Activated CD4-positive, alpha-beta T cell treated with anti-CD3 and anti-CD28 coated beads, Interleukin-2, amount 50 U/mL, for 48 hours (primary cell): Measurements from ENCODE around the gene KCNE4.
"Not testable (repeated sequence)": the region's sequence is repeated elsewhere in the genome, so short reads cannot be mapped to it uniquely, and the experiment has no call there.

Experiments used
- DNase-seq, 2 experiments: peaks; one replicate each; pipeline ENCODE4 v3.0.0-alpha.2; 2020

The KCNE4 gene

DNA sequence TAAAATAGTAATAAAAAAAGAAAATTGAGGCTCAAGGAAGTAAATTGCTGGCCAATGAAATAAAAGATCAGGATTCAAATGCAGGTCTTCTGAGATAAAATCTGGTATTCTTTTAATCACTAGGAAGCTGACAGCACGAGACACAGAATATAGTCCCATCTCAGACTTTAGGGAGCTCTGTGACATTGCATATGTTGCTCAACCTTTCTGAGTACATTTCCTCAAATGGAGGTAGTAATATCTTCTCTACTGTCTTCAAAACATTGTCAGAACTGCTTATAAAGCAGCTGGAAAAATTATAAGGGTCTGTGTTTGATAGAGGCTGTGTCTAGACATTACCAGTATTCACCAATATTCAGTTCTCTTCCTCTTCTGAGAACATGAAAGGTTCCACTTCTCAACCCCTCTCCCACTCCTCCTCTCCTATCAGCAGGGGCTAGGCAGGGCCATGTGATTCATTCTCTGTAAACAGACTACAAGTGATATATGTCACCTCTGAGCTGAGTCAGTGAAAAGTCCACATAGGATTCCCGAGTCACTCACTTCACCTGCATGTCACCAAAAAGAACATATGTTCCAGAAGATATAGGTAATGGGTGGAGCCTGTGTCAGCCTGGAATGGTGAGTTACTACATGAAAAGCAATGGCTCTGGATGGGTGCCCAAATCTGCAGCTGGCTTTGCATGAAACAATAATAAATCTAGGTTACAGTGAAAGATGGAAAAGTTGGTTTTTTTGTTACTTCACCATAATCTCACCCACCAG, 7.1 kb downstream of the KCNE4 start:
- no peak for DNase-seq

DNA sequence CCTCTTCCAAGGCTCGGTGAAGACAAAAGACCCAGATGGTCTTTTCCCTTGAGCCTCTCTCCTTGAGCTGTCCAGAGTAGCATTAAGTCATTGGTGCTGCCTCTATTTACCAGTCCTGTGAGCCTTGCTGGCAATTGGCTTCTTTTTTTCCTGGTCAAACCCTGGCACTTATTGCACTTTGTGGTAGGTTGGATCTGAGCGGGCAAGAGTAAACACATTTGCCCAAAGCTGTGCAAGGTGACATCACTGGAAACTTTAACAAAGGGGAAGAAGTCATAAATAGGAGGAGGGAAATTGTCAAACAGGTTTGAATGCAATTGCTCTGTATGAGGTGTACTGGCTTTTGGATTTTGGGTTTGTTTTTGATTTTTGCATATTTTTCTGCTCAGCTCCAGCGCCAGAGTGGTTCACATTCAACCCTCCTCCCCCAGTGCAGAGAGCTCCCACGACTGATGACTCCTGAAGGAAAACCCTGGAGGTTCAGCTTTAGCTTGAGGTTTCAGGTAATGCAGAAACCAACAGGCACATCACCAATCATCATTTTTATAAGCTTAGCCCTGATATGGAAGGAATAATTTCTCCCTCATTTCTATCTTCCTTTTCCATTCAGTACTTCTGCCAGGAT, 8.3 kb downstream of the KCNE4 start:
- no peak for DNase-seq

DNA sequence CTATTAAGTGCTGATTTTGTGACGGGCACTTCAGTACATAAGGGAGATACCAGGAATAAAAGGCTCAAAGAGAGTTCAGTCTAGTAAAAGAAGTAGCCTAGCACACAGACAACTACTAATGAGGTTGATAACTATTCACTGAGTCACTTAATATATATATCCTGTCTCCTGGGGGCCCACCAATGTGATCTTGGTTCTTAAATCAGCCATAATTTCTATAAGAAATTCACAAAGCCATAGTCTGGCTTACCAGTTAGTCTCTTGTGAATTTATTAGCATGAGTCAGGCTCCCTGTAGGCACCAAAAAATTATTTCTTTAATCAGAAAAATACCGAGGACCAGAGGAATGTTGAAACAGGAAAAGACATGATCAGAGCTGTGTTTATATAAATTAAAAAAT, 10.4 kb downstream of the KCNE4 start:
- DNase-seq, result no peak

DNA sequence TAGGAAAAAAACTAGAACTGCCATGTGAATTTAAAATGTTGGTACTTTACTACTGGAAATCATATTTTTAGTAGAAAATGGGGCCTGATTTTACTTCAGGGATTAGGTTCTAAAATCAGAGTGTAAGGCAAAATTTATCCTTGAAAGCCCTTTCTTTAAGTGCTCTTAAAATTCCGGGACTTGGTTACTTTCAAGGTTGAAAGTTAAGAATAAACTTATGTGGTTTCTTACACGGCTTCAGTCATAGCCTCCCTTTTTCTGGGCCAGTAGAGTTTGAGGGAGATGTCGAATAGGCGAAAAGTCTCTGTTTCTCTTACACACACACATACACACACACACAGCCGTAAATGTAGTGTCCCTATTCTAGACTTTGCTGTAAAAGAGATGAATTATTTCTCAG, 13.1 kb downstream of the KCNE4 start:
- DNase-seq, result no peak

DNA sequence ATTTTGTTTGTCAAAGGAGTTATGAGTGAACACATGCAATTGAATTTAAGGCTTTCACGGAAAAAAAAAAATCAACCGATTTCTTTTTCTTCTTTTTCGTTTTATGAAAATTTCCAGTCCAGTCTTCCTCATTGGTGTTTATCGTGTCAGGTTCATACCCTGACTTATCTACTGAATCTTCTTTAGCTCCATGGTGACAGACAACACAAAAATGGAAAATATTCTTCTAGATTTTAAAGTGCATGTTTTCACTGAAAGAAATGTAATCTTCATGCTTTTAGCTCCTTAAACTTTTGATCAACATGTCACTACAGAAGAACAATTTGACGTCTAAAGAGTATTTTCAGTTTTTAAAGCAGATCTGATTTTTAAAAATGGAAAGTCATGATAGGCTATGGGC, 14.7 kb downstream of the KCNE4 start:
- DNase-seq, result no peak

DNA sequence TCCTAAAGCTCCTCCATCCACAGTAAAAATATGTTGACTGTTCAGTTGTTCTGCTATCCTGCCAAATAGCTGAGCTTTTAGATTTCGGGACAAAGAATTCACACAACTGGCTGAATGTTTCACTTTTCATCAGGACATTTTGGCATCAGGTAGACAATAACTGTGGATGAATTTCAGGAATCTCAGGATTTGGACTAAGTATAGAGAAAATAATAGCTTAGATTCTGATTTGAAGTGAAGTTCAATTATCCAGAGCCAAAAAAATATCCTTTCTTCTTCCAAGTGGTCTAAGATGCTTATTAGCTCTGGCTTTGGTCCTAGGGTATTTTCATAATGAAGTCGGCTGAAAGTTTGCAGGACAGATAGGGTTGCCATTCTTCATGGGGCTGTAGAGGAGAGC, 16.1 kb downstream of the KCNE4 start:
- no peak for DNase-seq

DNA sequence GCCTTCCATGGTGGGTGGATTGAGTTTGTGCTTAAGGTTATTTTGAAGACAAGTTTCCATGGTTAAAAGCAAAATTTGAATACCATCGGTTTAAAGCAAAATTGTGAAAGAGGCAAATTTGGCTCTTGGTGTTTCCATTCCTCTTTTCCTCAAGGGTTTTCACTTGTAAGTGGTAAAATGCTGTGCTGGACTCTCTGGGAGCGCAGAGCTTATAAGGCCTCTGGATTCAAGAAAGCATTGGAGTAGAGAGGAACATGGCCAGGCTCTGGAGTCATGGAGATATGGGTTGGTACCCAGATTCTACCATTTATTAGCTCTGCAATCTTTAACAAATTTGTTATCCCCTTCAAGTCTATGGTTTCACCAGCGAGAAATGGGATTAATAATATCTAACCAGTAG, 17.5 kb downstream of the KCNE4 start:
- no peak for DNase-seq

DNA sequence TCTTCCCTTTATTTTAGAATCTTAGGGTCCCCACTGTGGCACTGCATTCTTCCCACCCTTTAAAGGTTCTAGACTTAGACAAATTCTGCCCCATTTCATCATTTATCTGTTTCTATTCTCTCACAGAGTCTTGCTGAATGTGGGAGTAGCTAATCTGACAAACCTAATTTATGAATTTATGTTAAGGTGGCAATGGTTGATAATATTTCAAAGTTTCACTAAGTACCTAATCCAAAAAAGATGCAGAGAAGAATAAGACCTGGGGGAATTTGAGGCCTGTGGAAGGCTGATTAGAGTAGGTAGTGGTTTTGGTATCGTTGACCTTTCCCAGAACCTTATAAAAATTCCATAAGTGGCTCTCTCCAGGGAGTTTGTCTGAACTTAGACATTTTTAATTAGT, 18.0 kb downstream of the KCNE4 start:
- DNase-seq, result no peak

DNA sequence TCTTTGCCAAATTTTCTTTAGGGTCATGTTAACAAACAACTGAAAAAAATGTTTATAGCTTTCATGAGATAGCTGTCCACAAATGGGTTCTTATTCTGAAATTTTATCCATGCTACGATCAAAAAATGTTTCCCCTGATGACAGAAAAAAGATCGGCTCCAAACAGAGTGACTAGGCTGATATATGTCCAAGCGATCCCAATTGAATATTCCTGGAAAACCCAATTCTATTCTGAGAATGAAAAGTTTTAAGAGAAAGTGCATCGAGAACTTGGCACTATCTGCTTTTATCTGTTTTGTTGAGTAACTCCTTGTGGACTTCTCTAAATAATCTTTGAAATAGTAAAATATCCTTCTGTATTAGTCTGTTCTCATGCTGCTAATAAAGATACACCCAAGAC, 19.1 kb downstream of the KCNE4 start:
- DNase-seq, result no peak

DNA sequence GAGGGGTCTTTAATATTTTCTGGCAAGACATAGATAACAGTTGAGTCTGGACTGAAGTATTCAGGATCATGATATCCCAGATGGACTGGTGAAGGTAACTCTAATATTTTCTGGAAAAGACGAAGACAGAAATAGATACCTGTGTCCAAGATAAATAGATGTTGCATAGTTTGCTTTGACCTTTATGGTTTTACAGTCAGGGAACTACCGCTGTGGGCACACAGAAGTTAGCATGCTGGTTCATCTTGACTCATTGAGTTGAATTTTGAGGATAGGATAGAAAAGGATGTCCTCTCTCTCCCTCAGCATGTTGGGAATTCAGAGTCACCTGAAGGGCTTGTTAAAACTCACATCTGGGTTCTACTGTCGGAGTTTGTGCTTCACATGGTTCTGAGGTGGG, 20.8 kb downstream of the KCNE4 start:
- no peak for DNase-seq

DNA sequence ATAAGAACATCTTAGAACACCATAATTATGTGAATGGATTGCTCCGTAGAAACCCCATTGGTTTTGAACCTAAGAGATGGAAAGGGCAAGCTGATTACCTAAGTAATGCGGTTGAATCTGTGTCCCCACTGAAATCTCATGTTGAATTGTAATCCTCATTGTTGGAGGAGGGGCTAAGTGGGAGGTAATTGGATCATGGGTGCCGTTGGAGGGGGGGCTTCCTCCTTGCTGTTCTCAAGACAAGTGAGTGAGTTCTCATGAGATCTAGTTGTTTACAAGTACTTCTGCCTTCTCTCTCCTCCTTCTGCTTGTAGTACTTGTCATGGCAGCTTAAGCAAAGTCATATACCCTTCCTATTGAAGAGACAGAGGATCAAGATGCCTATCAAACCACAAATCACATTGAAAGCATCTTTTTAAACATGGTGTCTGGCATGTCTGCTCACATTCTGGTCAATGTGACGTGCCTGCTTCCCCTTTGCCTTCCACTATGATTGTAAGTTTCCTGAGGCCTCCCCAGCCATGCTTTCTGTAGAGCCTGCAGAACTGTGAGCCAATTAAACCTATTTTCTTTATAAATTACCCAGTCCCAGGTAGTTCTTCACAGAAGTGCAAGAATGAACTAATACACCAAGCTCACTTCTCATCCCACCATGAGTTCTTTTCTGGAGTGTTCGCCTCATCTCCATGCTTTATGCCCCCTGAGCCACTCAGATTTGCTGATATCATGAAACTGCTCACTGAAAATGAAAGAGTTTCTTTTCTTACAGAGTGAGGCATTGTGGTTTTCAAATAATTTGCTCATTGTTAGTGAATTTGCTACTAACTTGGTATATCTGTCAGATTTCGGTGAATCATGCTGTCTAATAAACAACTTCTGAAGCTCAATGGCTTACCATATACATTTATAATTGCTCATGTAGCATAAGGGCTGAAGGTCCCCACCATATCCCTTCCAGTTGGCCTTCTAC, 23.6 kb downstream of the KCNE4 start:
- no peak for DNase-seq

DNA sequence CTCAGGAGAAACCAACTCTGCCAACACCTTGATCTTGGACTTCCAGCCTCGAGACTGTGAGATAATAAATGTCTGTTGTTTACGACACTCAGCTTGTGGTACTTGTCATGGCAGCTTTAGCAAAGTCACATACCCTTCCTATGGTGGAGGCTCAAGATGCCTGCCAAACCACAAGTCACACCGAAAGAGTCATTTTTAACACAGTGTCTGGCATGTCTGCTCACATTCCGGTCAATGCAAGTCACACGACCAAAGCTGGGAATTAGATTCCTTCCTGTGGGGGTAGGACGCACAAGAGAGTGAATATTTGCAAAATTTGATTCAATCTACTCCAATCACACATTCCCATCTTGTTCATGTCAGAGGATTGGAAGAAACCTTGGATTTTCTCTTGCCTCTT, 24.6 kb downstream of the KCNE4 start:
- no peak for DNase-seq

DNA sequence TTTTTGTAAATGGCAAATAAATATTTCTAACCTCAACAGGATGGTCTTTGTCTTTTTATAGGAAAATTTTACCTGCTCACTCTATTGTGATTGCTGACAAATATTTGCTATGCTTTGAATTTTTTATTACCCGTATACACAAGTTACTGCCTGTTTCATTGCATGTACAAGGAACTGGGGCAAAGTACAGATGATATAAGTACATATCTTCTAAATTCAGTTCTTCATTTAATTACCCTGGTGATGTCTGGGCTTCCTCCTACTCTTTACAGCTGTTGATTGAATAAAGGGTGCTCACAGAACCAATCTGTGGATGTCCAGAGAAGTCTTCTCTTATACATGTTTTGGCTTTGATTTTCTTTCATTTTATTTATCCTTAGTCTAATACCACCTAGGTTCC, 26.5 kb downstream of the KCNE4 start:
- DNase-seq, result no peak

DNA sequence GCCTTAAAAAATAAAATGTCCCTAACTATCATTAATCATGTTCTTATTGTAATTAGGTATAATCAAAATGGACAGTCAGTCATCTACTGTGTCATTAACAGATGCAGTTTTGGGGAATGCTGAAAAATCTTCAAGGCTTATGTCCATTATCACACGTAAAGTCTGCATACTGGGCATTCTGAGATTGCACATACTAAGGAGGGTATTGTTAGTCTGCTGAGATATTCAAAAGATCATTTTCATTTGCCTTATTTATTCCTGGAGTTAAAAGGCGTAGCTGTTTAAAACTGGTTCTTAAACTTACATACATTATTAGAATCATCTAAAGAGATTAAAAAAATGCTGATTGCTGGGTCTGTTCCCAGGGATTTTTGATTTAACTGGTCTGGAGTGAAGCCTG, 27.4 kb downstream of the KCNE4 start:
- DNase-seq, result no peak

DNA sequence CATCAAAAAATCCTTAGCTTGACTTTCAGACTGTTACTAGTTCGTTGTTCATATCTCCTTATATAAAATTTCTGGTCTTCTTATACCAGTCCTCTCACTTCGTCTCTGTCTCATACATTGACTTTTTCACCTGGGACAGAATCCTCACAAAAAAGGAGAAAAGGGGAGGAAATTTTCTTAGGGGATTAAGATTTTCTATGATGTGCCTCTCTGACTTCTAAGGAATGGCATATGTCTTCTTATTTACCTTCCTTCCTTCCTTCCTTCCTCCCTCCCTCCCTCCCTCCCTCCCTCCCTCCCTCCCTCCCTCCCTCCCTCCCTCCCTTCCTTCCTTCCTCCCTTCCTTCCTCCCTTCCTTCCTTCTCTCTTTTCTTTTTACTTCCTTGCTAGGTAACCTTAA, 27.9 kb downstream of the KCNE4 start:
- no peak for DNase-seq

DNA sequence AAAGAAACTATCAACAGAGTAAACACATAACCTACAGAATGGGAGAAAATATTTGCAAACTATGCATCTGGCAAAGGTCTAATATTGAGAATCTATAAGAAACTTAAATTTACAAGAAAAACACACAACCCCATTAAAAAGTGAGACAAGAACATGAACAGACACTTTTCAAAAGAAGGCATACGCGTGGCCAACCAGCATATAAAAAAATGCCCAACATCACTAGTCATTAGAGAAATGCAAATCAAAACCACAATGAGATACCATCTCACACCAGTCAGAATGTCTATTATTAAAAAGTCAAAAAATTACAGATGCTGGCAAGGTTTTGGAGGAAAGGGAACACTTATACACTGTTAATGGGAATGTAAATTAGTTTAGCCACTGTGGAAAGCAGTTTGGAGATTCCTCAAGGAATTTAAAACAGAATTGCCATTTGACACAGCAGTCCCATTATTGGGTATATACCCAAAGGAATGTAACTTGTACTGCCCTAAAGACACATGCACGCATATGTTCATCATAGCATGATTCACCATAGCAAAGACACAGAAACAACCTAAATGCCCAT, 28.9 kb downstream of the KCNE4 start:
- DNase-seq, result not testable (repeated sequence)

DNA sequence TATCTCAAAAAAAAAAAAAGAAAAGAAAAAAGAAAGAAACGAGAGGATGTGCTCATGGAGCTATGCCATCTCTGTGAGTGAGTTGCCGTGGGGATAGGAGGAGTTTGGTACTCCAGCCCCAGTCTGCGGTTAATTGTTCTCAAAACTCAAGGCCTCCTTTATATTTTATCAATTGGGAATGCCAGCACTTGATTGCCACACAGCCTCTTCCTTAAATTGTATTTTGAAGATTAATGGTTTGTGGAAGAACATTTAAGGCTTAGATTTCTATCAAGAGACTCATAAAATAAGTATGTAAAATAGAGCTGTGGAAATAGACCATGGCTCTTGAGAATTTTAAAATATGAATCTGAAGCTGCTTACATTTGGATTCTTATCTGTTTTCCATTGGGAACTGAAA, 29.8 kb downstream of the KCNE4 start:
- DNase-seq, result no peak

DNA sequence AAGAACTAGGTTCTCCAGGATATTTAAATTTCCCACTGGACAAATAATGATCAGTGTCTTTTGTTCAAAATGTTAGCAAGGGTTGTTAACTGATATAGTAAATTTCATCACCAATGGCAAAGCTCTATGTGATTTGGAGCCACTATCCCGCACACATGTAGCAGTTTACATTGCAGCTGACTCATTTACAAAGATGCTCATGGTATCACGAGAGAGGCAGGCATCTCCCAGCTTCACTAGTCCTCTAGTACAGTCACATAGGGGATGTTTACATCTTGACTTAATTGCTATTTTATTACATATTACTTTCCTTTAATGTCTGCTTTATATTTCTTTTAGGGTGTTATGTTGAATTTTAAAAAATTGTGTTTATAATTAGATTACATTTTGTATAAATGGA, 30.7 kb downstream of the KCNE4 start:
- DNase-seq, result no peak

DNA sequence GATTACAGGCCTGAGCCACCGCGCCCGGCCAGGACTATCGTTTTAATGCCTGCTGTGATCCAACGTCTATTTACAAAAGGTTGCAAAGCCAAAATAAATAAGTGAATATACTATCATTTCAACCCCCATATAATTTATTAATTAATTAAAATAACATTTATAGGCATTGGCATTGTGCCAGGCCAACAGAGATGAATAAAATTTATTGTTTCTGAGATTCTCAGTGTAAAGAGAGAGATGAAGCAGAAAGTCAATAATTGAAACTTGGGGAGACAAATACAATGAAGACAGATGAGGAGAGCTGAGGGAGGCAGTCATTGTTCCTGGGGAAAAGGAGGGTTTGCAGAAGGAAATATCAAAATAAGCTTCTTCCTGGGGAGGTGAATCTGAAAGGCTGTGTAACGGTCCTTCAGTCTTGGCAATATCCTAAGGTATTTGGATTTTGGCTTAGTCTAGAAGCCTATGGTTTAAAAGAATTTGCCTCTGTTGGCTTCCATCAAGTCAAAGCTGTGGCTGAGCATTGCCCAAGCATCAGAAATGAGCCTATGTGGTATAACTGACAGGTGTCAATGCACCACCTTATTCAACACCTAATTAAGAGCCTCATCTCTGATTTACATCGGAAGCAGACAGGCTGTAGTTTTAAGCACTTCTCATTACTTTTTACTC, 31.5 kb downstream of the KCNE4 start:
- DNase-seq, result no peak

DNA sequence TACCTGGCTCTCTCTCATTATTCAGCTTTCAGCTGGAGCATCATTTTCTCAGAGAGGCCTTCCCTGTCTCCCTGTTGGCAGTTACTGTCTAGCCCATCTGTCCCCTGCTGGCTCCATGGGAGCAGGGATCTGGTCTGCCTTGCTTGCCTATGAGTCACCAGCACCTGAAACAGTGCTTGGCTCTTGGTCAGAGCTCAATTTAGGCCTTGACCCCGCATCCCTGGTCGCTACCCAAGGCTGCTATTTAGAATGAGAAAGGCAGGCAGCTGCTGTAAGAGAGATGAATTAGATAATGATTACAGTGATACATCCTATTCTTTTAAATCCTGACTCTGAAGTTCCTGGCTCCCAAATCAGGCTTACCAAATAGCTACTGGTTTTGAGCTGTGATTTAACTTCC, 32.9 kb downstream of the KCNE4 start:
- DNase-seq, result no peak

DNA sequence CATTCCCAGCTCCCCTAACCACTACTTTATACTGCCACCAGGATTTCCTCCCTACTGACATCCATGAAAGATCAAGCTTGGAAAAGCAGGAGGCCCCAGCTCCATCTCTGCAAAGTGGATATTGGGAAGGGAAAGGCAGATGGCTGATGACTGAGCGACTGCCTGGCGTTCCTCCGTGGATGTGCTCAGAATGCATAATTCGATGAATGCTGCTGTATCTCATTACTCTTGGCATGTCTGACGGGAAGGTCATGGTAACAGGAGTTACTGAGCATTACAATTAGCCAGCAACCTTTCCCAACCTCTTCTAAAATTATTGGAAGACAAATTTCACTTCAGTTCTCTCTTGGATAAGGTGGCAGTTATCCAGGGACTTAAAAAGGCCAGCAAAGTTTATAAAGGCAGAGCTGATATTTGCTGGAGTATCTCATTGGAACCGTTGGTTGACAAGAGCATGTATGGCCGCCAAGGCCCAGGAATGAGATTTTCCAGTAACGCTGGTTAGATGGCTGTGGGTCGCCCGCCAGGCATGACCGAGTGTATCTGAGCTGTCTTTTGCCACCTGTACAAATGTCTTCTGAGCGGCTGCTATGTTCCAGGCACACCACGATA, 34.5 kb downstream of the KCNE4 start:
- DNase-seq, result no peak

DNA sequence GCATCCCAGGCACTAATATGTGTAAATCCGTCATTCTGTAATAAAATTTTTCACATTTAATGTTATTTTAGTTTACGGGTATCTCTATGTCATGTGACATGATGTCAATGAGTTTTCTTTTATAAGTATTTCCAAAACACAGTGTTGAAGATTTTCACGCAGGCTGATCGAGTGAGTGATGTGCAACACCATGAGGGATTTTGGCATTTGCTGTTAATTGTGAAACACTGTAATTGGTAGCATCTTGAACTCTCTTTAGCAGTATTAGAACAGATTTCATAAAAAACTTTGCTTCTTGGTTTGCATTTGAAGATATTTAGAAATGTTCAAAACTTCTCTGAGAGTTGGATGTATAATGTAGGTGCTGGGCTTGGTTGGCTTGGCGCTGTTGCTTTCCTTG, 35.5 kb downstream of the KCNE4 start:
- no peak for DNase-seq
